Esophagus squamous epithelium (tissue), 5 donors: Measurements from ENCODE around the gene SLC25A42. TPM values are rescaled to one million over a fixed set of nuclear protein-coding genes. Genes with fewer than 3 reads are reported as not detected.
"Not testable (repeated sequence)": the region's sequence is repeated elsewhere in the genome, so short reads cannot be mapped to it uniquely, and the experiment has no call there.

Experiments used
- DNase-seq: peaks from one replicate; lab custom pipeline; 2025; lab: John Stamatoyannopoulos, UW
- H3K27ac ChIP-seq, 4 donors: fragments of 200-600 bp; sonication (generic); one replicate each; pipeline ENCODE4 v1.5.1; 2016 to 2019; ENCODE audit warnings: mild to moderate bottlenecking in 1 of 4
- H3K27me3 ChIP-seq, 4 donors: fragments of 200-600 bp; sonication (generic); 1 replicate in 3 of 4; 2 replicates in 1 of 4; pipeline versions ENCODE4 v1.5.1 to v1.6.0; 2017 to 2021; ENCODE audit warnings: antibody characterized with exemption in 1 of 4
- H3K36me3 ChIP-seq, 3 donors: fragments of 200-600 bp; sonication (generic); one replicate each; pipeline ENCODE4 v1.5.1; 2016 to 2019
- H3K4me1 ChIP-seq, 3 donors: fragments of 200-600 bp; sonication (generic); one replicate each; pipeline ENCODE4 v1.5.1; 2017 to 2019
- H3K4me3 ChIP-seq, 4 donors: fragments of 200-600 bp; sonication (generic); 1 replicate in 3 of 4; 2 replicates in 1 of 4; pipeline ENCODE4 v1.5.1; 2016 to 2019; ENCODE audit warnings: mild to moderate bottlenecking in 2 of 4, moderate library complexity in 1 of 4
- H3K9me3 ChIP-seq, 3 donors: fragments of 200-600 bp; sonication (generic); one replicate each; pipeline ENCODE4 v1.5.1; 2016 to 2019
- POLR2A ChIP-seq, 4 donors: fragments of 450-650 bp; IDR thresholded peaks; one replicate each; pipeline ENCODE4 v1.6.1; 2017; ENCODE audit warnings: antibody characterized with exemption in 4 of 4, mild to moderate bottlenecking in 4 of 4, moderate library complexity in 3 of 4
- WGBS, 2 donors: methylation state at CpG; one replicate each; pipeline ENCODE4 v1.1.5; 2018; 5-methylcytosine and 5-hydroxymethylcytosine counted together
- intact Hi-C: fragments of 100-400 bp; cut with DNase I; formaldehyde crosslinking; loops from one replicate; pipeline ENCODE4 v1.15.0; 2022
- total RNA-seq, 4 donors: library from RNA; depleted of rRNA; stranded (reverse); fragments of >200 nt; gene quantifications; one replicate each; pipeline ENCODE4 v1.1.0, GENCODE V29; 2016
- TF ChIP-seq, protein P1 (sequence below), 6 experiments: fragments of 450-650 bp in 4 of 6; fragments of 200-600 bp in 2 of 6; sonication (generic) in 2 of 6; IDR thresholded peaks; one replicate each; pipeline ENCODE4 v1.5.1; 2016 to 2019; ENCODE audit warnings: antibody characterized with exemption in 6 of 6, mild to moderate bottlenecking in 4 of 6, moderate library complexity in 4 of 6
- donor health status: DM: yes; HTN: yes; CAD: no.

Gene SLC25A42
- total RNA-seq, 4 donors from 2014 or later = 1.7 to 3.8 (median 3.3) TPM

DNA sequence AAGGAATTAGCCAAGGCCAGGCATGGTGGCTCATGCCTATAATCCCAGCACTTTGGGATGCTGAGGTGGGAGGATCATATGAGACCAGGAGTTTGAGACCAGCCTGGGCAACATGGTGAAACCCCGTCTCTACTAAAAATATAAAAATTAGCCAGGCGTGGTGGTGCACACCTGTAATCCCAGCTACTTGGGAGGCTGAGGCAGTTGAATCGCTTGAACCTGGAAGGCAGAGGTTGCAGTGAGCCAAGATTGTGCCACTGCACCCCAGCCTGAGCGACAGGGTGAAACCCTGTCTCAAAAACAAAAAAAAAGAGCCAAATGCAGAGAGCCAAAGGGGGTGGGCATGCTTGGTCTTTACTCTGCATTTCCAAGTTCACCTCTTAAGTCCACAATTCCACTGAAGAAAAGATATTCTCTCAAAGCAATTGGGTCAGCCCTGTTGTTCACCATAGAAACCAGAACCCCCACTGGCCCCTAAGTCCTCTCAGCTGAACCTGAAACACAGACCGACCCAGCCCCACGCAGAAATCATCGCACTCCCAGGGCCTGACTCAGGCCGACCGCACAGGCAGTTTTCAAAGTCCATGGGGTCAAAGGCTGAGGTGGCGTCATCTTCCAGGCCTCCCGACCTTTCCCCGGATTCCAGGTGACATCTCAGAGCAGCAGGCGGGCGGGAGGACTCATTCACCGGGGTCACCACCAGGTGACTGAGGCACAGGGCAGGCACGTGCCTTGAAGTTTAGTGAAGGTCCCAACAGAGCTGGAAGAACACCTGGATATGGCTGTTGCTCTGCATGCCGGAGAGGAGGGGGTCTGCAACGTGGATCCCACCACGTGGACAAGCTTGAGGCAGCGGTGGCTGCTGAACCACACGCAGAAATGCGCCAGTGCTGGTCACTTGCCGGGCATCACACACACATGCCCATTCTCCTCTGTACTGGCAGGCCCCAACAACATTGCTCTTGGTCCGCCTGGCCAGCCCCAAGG lies 33.1 kb downstream of the SLC25A42 start:
- intact Hi-C loops = no loop called here
- peaks cover 0 to 52% (median 0%) of the 10 kb centered on the region in 3 donors for H3K36me3 ChIP-seq
- WGBS, 2 donors = 89 to 94% methylated on average over 10 to 12 of the region's 24 CpGs

GRCh38 chr19:19098084-19098702 lies 34.4 kb downstream of the SLC25A42 start:
- Histone ChIP-seq H3K9me3 (peaks cover 0 to 6% (median 0%) of the 10 kb centered on the region in 3 donors), H3K36me3 (peaks cover 0 to 53% (median 0%) of the 10 kb centered on the region in 3 donors), H3K4me3 (no peak overlapping the region), H3K27ac (no peak overlapping the region), H3K4me1 (peaks cover 0 to 2% (median under 1%) of the 10 kb centered on the region in 3 donors), H3K27me3 (no peaks in the 10 kb centered on the region)
- WGBS, 2 donors = 46 to 90% methylated on average over 5 to 7 of the region's 9 CpGs
- TF ChIP-seq, protein P1, sequence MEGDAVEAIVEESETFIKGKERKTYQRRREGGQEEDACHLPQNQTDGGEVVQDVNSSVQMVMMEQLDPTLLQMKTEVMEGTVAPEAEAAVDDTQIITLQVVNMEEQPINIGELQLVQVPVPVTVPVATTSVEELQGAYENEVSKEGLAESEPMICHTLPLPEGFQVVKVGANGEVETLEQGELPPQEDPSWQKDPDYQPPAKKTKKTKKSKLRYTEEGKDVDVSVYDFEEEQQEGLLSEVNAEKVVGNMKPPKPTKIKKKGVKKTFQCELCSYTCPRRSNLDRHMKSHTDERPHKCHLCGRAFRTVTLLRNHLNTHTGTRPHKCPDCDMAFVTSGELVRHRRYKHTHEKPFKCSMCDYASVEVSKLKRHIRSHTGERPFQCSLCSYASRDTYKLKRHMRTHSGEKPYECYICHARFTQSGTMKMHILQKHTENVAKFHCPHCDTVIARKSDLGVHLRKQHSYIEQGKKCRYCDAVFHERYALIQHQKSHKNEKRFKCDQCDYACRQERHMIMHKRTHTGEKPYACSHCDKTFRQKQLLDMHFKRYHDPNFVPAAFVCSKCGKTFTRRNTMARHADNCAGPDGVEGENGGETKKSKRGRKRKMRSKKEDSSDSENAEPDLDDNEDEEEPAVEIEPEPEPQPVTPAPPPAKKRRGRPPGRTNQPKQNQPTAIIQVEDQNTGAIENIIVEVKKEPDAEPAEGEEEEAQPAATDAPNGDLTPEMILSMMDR (IDR thresholded peaks at IDR 0.05) = peak in 1 of 6 experiments; percentile 26
- no peak for TF ChIP-seq POLR2A (IDR thresholded peaks at IDR 0.05)
- intact Hi-C loops = no loop called here
- DNase-seq = no peak

More for the DNA sequence above, 33.1 kb downstream of the SLC25A42 start:
- Histone ChIP-seq H3K9me3 (no peaks in the 10 kb centered on the region), H3K27ac (no peak overlapping the region), H3K4me3 (no peak overlapping the region), H3K27me3 (no peaks in the 10 kb centered on the region), H3K4me1 (no peaks in the 10 kb centered on the region)
- DNase-seq = no peak
- TF ChIP-seq, protein P1 (IDR thresholded peaks at IDR 0.05) = no peak
- TF ChIP-seq POLR2A (IDR thresholded peaks at IDR 0.05) = no peak

- intact Hi-C loops = no loop called here
- Histone ChIP-seq H3K4me1 (peaks cover 0 to 10% (median 3%) of the 10 kb centered on the region in 3 donors), H3K9me3 (peaks cover 0 to 6% (median 0%) of the 10 kb centered on the region in 3 donors), H3K27ac (no peak overlapping the region), H3K27me3 (no peaks in the 10 kb centered on the region), H3K4me3 (no peak overlapping the region), H3K36me3 (peaks cover 0 to 53% (median 0%) of the 10 kb centered on the region in 3 donors)
- no peak for DNase-seq
- no peak for TF ChIP-seq POLR2A (IDR thresholded peaks at IDR 0.05)
- TF ChIP-seq, protein P1 (IDR thresholded peaks at IDR 0.05) = no peak
- WGBS, 2 donors = 76 to 81% methylated on average over 15 to 17 of the region's 18 CpGs
Measured at GRCh38 chr19:19098703-19099632, 35.2 kb downstream of the SLC25A42 start.

GRCh38 chr19:19101540-19101939 lies 37.7 kb downstream of the SLC25A42 start:
- H3K36me3 ChIP-seq = peaks cover 0 to 52% (median 0%) of the 10 kb centered on the region in 3 donors
- TF ChIP-seq, protein P1 (IDR thresholded peaks at IDR 0.05) = no peak
- no peak for TF ChIP-seq POLR2A (IDR thresholded peaks at IDR 0.05)
- DNase-seq = no peak
- no peak overlapping the region for H3K4me3 ChIP-seq
- H3K27me3 ChIP-seq = no peaks in the 10 kb centered on the region
- intact Hi-C loops = no loop called here
- peaks cover 0 to 6% (median 0%) of the 10 kb centered on the region in 3 donors for H3K9me3 ChIP-seq
- WGBS, 2 donors = 79 to 98% methylated on average over 4 to 6 of the region's 8 CpGs
- peaks cover 8 to 35% (median 15%) of the 10 kb centered on the region in 3 donors for H3K4me1 ChIP-seq
- no peak overlapping the region for H3K27ac ChIP-seq

DNA sequence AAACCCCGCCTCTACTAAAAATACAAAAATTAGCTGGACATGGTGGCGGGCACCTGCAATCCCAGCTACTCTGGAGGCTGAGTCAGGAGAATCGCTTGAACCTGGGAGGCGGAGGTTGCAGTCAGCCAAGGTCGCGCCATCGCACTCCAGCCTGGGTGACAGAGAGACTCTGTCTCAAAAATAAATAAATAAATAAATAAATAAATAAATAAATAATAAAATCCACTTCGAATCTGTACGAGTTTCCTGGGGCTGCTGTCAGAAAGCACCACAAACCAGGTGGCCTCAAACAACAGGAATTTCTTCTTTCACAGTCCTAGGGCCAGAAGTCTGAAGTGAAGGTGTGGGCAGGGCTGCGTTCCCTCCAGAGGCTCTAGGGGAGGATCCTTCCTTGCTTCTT lies 38.8 kb downstream of the SLC25A42 start:
- 91 to 92% methylated on average over 5 to 6 of the region's 10 CpGs for WGBS, 2 donors
- peaks cover 8 to 35% (median 15%) of the 10 kb centered on the region in 3 donors for H3K4me1 ChIP-seq
- intact Hi-C loops = not testable (repeated sequence)

More for the DNA sequence above, 38.8 kb downstream of the SLC25A42 start:
- not testable (repeated sequence) for H3K4me3 ChIP-seq, H3K9me3 ChIP-seq, H3K27me3 ChIP-seq, DNase-seq
- Histone ChIP-seq H3K36me3 (peaks cover 0 to 42% (median 0%) of the 10 kb centered on the region in 3 donors), H3K27ac (peak overlapping the region in 1 of 4 donors; percentile 63)
